Pulmonary artery endothelial cell (primary cell): ENCODE measurements around the gene ZNF331. TPM values are rescaled to one million over a fixed set of nuclear protein-coding genes. Genes with fewer than 3 reads are reported as not detected.
A peak's percentile ranks its signal among the peaks of the same experiment; 100 is the strongest.

ENCODE experiments used
- DNase-seq: peaks from one replicate; pipeline ENCODE4 v3.0.0-alpha.2; 2011; ENCODE audit warnings: low read depth, low spot score
- total RNA-seq: library from RNA; depleted of rRNA; stranded (reverse); fragments of >200 nt; gene quantifications from 2 replicates; pipeline ENCODE4 v1.2.3, GENCODE V29; 2014

Gene ZNF331
- total RNA-seq, 1 donor from 2014 or later: 4.1 TPM

DNA sequence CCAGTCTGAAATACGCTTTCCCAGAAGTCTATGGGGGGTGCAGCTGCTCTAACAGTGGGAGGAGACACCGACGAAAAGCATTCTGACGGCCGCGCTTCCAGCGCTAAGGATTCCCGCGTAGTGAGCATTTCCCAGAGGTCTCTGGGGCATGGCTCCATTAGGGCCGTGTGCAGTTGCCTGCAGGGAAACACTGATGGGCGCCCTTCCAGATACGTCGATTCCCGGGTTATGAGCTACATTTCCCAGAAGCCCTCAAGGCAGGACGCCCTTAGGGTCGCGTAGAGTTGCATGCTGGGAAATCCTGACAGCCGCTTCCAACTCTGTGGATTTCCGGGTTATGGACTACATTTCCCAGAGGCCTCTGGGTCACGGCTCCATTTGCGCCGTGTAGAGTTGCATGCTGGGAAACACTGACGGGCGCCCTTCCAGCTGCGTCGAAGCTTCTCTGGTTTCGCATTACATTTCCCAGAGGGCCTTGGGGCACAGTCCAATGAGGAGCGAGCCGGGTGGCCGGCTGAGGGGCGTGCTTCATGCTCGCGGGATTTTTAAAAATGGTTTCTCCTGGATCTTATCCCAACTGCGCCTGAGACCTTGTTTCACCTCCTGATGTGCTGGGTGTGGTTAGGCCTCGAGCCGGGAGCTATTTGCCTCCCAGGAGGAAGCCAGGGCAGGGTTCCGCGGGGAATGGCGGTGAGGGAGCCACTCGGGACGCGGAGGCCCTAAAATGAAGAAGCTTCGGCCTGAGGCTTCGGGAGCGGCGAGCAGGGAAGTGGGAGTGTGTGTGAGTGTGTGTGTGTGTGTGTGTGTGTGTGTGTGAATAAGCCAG lies 17.2 kb upstream of the ZNF331 start:
- DNase-seq: peak; percentile 97

DNA sequence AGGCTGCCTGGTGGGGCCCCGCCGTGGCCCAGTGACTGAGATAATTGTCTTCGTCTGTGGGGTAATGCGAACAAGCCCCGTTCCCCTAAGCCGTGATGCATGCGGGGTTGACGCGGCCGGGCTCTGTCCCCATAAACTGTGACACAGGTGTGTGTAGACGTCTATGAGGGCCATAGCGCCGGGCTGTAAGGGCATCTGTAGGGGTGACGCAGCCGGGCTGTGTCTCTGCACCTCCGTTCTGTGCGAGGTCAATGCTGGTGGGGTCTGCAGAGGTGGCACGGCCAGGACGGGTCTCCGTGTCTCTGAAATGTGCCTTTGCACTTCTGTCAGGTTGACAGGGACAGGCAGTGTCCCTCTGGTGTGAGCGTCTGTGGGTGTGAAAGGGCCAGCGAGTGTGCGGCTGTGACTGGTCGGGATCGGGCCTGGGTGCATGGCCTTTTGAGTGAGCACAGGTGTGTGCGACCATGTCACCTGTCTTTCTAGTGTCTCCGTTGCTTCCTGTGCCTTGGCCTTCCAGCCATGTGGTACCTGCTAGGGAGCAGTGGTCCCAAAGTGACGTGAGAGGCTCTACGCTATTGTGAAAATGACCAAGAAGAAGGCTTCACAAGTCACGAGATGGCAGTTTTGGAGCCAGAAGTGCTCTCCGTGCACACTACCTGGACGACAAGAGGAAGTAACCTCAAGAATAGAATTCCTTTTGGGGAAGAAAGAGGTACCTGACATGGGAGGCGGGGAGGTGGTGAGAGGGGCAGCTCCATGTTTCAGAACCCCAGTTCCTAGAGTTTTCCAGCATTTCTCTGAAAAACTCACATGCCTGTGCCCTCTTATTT lies 16.4 kb upstream of the ZNF331 start:
- DNase-seq: no peak

DNA sequence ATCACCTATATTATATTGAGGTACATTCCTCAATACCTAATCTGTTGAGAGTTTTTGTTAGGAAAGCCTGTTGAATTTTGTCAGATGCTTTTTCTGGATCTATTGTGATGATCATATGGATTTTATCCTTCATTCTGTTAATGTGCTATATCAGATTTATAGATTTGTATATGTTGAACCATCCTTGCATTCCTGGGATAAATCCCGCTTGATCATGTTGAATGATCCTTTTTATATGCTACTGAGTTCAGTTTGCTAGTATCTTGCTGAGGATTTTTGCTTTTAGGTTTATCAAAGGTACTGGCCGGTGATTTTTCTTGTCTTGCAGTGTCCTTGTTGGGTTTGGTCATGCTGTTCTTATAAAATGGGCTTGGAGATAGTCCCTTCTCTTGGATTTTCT lies 12.0 kb upstream of the ZNF331 start:
- no peak for DNase-seq

DNA sequence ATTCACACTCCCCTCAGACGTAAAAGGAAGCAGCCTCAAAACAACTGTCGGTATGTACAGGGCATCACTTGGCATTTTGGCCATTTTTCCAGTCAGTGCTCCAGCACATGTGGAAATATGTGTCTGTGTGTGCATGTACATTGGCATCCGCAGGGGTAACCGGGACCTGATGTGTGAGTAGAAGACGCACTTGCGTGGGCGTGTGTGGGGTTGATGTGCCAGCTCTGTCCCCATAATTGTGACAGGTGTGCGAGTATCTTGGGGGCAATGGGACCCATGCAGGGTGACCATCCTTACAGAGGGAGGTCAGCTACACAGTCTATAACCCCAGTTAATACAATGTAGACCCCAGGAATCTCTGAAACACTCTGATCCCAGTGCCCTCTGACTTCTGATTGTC lies 7.3 kb upstream of the ZNF331 start:
- DNase-seq: no peak

DNA sequence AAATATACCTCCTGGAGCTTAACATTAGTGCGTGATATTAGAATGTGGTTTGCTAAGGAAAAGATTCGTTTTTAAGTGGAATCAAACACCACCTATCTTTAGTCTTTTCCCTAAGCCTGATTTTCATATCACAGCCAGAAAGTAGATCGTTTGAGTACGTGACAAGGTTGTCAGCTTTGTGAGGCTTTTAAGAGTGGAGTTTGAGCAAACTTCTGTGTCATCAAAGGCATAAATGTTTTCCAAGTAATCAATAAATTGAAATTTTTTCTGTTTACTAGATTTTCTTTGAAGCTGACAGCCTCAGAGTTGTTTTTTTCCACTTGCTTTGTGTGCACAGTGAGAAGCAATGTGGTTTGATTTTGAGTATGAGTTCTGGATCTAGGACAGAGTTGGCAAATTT lies 6.5 kb upstream of the ZNF331 start:
- DNase-seq: no peak

DNA sequence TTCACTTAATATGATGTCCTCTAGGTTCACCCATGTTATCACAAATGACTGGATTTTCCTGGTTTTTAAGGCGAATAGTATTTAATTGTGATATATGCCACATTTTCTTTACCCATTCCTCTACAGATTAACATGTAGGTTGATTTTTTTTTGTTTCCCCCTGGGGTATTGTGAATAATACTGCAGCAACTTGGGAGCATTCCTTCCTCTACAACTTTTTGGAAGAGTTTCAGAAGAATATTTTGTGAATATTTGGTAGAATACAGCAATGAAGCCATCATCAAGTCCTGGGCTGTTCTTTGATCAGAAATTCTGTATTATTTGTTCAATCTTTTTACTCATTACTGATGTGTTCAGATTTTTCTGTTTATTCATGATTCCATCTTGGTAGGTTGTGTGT lies 5.6 kb upstream of the ZNF331 start:
- DNase-seq: no peak

DNA sequence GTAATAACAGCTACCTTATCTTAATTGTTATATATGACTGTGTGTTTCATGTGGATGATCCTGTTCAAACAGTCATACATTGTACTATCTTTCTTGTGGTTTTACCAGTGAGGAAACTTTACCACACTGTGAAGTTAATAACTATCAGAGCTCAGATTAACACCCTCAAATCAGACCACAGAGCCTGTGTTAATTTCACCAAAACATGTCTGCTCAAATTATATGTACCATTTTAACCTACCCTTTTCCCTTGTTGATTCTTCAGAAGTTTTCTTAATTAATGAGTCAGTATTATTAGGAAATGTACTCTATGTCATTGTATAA lies 1.8 kb upstream of the ZNF331 start:
- DNase-seq: no peak

DNA sequence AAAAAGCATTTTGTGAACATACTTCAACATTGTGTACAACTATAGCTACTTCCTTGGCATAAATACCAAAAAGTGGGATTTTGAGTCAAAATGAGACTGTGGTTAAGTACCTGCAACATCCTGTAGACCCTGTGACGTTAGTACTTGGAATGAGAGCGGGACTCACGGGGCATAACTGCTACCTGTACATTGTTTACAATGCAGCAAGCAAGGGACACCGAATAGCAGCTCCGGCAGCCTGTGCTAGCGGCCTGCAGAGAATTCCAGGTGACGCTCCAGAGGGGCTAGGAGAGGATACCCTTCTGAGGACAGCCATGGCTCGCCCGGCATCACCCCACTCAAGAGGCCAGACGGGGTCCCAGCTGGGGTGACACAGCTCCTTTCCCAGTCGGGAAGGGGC lies 824 bp upstream of the ZNF331 start:
- DNase-seq: no peak

DNA sequence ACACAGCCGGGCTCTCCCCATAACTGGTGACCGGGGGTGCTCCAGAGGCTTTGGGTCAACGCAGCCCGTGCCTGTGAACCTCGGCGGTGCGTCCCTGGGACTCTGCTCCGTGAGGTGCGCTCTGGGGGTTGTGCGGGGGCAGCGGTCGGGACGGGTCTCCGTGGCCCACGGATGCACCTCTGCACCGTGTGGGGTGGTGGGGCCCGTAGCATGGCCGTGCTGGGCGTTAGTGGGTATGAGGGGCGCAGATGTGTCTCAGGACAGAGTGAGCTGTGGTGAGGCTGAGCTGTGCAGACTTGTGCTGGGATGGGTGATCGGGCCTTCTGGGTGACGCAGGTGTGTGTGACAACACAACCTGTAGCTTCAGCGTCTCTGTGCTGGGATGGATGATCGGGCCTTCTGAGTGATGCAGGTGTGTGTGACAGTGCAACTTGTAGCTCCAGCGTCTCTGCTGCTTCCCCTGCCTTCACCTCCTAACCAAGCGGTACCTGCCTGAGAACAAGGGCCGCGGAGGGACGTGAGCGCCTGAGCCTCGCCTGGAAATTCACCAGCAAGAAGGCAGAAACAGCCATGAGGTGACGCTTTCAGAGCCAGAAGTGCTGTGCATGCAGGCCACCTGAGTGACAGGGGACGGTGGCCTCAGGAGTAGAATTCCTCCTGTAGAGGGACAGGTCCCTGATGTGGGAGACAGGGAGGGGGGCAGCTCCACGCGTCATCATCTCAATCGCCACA lies 599 bp downstream of the ZNF331 start:
- no peak for DNase-seq

DNA sequence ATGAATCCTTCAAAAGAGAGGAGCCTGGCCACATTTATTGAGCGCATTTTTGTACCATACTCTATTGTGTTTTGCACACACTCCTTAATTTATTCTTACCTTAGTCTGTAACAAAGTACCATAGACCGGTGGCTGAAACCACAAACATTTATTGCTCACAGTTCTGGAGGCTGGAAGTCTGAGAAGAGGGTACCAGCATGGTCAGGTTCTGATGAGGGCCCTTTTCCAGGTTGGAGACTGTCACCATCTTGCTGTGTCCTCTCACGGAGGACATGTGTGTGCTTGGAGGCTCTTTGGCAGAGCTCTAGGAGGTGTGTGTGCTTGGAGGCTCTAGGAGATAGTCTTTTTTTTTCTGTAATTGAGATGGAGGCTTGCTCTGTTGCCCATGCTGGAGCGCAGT lies 2.1 kb downstream of the ZNF331 start:
- no peak for DNase-seq

DNA sequence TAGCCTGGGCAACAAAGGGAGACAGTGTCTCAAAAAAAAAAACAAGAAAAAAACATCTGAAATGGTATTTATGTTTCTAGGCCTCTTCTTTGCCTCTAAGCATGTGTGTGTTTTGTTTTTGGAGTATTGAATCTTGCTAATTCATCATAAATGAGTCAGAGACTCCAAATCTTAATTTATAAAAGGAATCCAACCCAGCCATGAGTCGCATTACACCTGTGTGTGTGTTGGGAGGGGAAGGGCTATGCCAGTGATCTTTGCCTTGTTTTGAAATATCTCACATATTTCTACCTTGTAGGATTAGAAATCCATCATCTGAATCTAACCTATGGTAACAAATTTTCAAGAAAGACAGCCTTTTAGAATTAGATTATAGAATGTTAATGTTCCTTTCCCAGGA lies 4.0 kb downstream of the ZNF331 start:
- no peak for DNase-seq

DNA sequence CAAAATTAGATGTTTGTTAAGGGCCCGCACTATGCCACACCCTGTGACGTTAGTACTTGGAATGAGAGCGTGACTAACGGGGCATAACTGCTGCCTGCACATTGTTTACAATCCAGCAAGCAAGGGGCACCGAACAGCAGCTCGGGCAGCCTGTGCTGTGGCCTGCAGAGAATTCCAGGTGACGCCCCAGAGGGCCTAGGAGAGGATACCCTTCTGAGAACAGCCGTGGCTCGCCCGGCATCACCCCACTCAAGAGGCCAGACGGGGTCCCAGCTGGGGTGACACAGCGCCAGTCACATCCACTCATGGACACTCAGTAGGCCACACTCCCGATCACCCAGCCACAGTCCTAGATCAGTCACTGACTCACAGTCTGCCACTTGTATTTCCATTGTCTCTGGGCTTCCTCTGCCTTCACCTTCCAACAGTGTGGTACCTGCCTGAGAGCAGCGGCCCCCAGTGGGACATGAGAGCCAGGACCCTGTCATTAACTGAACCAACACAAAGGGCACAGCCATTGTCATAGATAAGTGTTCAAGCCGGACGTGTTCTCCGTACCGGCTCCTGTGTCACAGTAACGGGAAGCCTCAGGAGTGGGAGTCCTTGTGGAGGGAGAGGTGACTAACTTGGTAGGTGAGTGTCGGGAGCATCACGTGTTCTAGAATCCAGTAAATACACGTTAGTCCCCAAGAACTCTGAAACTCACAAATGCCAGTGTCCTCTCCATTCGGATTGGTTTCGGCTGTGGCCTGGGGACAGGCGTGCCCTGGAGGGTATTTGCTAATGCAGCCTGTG lies 7.5 kb downstream of the ZNF331 start:
- no peak for DNase-seq

DNA sequence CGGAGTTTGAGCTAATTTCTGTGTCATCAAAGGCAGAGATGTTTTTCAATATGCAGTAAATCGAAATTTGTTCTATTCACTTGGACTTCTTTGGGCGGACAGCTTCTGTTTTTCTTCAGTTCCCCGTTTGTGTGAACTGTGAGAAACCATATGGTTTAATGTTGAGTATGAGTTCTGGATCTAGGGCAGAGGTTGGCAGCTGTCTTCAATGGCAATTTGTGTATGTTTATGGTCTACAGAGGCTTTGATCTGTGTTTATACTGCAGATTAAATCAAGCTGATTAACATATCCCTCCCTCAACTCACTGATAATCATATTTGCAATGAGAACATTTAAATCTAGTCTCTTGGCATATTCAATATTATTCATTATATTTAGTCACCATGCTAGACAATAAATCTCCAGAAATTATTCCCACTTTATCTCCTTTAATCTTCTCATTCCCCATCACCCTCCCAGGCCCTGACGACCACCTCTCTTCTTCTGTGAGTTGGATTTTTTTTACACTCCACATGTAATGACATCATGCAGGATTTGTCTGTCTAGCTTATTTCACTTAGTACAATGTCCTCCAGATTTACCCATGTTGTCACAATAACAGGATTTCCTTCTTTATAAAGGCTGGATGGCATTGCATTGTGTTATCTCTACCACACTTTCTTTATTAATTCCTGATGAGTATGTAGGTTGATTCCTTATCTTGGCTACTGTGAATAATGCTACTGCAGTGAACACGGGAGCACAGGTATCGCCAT lies 9.0 kb downstream of the ZNF331 start:
- no peak for DNase-seq

DNA sequence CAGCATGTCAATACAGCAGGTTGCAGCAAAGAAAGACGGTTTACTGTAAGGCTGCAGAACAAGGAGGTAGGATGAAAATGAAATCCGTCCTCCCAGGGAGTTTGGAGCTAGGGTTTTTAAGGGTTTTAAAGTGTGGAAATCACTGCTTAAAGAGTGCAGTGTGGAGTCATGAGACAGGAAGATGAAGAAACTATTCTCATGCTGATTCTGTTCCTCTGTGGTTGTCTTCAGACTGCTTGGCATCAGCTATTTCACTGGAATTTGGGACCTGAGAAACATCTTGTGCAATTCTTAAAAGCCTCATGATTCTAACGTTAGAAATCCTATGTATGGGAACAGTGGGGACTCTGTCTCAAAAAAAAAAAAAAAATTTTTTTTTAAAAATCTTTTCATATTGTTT lies 11.4 kb downstream of the ZNF331 start:
- DNase-seq: no peak

DNA sequence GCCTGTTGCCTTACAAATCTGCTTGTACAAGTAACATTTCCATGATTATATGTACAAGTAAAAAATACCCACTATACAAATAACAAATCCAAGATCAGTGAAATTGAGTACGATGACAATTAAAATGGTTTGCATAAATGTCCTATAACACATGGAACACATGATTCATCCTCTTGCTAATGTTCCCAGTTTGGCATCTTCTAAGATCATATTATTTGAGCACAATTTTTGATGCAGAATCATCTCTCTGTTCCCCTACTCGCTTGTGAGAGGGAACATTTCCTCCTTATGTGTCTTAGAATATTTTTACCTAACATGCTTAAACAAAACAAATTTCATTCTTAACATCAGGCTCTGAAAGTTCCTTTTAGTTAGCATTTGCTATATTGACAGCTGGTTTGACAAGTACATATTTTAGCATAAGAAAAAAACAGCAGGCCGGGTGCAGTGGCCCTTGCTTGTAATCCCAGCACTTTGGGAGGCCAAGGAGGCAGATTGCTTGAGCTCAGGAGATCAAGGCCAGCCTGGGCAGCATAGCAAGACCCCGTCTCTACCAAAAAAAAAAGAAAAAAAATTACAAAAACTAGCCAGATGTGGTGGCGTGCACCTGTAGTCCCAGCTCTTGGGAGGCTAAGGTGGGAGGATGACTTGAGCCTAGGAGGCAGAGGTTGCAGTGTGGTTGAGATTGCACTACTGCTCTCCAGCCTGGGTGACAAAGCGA lies 14.2 kb downstream of the ZNF331 start:
- DNase-seq: no peak

DNA sequence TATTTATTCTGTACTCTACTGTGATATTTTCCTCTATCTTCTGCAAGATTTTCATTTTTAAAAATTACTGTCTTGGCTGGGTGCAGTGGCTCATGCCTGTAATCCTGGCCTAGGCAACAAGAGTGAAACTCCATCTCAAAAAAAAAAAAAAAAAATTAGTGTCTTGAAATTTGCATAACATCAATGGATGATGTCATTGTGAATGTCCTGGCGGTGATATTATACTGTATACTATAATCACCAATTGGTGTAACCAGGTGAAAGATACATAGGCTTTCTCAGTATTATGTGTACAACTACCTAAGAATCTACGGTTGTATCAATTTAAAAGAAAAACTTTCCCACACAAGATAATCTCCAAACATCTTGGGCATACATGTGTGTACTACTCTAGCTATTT lies 15.2 kb downstream of the ZNF331 start:
- no peak for DNase-seq

DNA sequence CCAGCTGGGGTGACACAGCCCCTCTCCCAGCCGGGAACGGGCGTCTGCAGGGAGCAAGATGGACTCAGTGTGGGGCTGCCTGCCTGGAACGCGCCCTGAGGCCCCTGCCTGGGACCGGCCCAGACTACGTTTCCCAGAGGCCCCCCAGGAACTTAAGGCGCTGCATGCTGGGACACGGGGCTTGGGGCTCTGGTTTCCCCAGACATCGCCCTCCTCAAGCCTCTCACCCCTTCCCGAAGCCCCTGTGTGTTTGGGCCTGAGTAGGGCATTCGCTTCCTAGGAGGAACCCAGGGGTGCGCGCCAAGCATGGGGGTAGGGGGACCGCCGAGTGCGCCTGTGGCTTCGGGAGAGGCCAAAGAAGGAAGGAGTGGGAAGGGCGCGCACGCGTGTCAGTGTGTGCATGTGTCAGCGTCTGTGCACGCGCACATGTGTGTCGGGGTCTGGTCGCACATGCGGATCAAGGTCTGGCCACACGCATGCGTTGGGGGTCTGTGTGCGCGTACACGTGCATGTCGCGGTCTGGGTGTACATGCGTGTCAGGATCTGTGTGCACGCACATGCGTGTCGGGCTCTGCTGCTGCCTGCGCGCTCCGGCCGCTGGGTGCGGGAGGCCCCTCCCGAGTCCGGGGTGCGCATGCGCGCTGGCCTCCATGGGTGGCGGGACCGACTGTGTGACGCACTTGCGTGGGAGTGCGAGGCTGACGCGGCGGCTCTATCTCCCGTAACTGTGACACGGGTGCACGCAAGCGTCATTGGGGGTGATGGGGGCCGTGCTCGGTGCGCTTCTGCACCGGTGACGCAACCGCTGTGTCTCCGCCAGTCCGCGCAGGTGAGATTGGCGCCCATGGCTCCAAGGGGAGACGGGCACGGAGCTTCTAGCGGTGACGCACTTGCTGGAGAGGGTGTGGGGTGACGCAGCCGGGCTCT lies 16.2 kb downstream of the ZNF331 start:
- DNase-seq: no peak

DNA sequence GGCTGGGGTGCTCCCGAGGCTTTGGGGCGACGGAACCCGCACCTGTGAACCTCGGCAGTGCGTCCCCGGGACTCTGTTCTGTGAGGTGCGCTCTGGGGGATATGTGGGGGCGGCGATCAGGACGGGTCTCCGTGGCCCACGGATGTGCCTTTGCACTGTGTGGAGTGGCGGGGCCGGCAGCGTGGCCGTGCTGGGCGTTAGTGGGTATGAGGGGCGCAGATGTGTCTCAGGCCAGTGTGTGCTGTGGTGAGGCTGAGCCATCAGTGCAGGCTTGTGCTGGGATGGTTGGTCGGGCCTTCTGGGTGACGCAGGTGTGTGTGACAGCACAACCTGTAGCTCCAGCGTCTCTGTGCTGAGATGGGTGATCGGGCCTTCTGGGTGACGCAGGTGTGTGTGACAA lies 16.9 kb downstream of the ZNF331 start:
- DNase-seq: no peak

DNA sequence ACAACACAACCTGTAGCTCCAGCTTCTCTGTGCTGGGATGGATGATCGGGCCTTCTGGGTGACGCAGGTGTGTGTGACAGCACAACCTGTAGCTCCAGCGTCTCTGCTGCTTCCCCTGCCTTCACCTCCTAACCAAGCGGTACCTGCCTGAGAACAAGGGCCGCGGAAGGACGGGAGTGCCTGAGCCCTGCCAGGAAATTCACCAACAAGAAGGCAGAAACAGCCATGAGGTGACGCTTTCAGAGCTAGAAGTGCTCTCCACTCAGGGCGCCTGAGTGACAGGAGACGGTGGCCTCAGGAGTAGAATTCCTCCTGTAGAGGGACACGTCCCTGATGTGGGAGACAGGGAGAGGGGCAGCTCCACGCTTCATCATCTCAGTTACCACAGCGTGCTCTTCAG lies 17.4 kb downstream of the ZNF331 start:
- no peak for DNase-seq
